ENCODE data around the gene IGFBP2.

Gene IGFBP2

GRCh38 chr2:216633616-216634369 lies 573 bp downstream of the IGFBP2 start:
- no peak for TF ChIP-seq CTCF (IDR thresholded peaks at IDR 0.05; ENCODE audit: insufficient read depth, low read depth, low read length, missing control alignments)
- H3K4me3 ChIP-seq (ENCODE audit: low read depth, low read length) = no peak overlapping the region
- no peak for DNase-seq (ENCODE audit: low read depth)

DNA sequence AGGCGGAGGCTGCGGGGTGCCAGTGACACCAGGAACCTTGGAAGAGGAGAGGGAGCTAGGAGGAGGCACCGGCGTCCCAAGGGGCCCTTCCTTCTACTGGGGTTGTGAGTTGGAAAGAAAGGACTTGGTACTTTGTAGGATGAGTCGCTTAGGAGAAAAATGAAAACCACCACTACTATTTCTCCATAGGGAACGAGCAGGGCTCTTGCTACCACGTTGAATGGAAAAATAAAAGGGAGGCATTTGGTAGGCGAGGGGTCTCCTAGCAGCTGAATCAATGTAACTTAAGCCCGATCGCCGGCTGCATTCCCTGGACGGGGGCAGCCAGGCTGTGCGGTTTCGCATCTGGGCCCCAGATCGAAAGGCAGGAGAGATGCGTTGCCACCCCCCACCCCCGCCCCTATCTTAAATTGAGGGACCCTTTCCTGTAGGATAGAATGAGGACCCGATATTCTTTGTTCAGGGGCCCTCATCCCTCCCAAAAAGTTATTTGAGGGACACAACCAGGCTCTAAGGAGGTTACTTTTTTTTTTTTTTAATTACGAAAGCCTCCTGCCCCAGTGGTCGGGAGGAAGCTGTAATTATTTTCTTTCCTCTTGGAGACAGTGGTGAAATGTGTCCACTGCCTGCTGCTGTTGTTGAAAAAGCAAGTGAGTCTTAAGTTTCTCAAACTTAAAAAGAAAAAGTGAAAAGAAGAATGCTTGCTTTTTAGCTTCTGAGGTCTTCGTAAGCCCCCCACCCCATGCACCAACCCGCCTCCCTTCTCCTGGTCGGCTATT lies 1.3 kb downstream of the IGFBP2 start:
- no peak for DNase-seq (ENCODE audit: low read depth)
- no peak overlapping the region for H3K4me3 ChIP-seq (ENCODE audit: low read depth, low read length)
- no peak for TF ChIP-seq CTCF (IDR thresholded peaks at IDR 0.05; ENCODE audit: insufficient read depth, low read depth, low read length, missing control alignments)

- H3K4me3 ChIP-seq (ENCODE audit: low read depth, low read length) = no peak overlapping the region
- TF ChIP-seq CTCF (IDR thresholded peaks at IDR 0.05; ENCODE audit: insufficient read depth, low read depth, low read length, missing control alignments) = no peak
- DNase-seq (ENCODE audit: low read depth) = no peak
These were observed 2.0 kb downstream of the IGFBP2 start for GRCh38 chr2:216635171-216635570.

- no peak for TF ChIP-seq CTCF (IDR thresholded peaks at IDR 0.05; ENCODE audit: insufficient read depth, low read depth, low read length, missing control alignments)
- no peak overlapping the region for H3K4me3 ChIP-seq (ENCODE audit: low read depth, low read length)
- no peak for DNase-seq (ENCODE audit: low read depth)
These were observed 2.7 kb downstream of the IGFBP2 start for GRCh38 chr2:216635701-216636550.

DNA sequence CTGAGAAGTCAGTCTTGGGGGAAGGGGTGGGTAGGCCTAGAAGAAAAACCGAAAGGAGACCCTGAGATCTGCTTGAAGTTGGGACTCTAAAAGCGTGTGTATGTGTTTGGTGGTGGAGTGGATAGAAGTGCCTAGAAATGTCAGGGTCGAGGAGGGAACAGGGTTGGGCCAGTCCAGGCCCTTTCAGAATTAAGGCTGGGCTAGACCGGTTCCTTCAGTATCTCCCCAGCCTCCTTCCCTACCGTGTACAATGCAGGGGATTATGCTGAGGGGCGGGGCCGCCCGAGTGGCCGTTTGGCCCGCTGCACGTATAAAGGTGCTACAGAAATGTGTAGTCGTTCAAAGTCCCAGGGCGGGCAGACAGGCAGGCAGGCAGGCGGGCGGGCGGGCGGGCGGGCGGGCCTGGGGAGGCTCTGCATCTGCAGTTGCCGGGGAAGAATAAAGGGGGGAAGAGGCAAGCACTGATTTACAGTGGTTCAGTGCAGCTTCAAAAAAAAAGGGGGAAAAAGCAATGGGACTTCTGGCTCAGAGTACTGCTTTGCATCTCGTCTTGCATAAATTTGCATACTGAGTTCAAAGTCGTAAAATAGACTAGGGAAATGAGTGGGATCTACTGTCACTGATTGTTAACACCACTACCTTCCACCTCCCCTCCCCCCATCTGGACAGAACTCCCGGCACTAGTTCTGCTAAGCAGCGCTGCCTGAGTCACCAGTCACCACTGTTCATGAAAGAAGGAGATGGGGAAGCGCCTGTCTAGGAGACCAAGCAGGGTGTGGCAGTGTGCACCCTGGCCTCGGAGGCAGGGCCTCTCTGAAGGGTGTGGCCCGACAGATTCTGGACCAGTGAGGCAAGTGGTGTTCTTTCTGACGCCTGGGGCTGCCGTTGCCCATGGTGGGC lies 3.6 kb downstream of the IGFBP2 start:
- TF ChIP-seq CTCF (IDR thresholded peaks at IDR 0.05; ENCODE audit: insufficient read depth, low read depth, low read length, missing control alignments) = no peak
- no peak overlapping the region for H3K4me3 ChIP-seq (ENCODE audit: low read depth, low read length)
- no peak for DNase-seq (ENCODE audit: low read depth)

GRCh38 chr2:216637472-216637871 lies 4.3 kb downstream of the IGFBP2 start:
- no peak for TF ChIP-seq CTCF (IDR thresholded peaks at IDR 0.05; ENCODE audit: insufficient read depth, low read depth, low read length, missing control alignments)
- DNase-seq (ENCODE audit: low read depth) = no peak
- H3K4me3 ChIP-seq (ENCODE audit: low read depth, low read length) = no peak overlapping the region
